Measurements from ENCODE around the gene PRR12.
A peak's percentile ranks its signal among the peaks of the same experiment; 100 is the strongest.

The PRR12 gene

DNA sequence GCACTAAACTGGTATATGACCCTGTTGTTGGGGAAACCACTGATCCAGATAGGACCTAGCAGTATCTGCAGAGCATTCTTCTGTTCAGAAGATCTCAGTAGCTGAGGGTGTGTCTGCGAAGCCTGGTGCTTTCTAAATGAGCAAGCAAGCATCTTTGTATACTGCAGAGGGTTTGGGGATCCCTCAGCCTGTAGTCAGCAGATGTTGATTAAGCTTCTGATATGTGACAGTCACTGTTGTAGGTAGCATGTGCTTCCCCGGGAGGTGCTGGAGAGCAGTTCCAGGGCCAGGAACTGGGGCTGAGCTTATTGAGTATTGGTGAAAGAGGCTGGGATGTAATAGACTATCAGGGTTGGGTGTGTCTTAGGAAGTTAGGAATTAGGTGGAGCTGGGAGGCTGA is 52.5 kb downstream of the PRR12 start:
- TF ChIP-seq, protein P1, sequence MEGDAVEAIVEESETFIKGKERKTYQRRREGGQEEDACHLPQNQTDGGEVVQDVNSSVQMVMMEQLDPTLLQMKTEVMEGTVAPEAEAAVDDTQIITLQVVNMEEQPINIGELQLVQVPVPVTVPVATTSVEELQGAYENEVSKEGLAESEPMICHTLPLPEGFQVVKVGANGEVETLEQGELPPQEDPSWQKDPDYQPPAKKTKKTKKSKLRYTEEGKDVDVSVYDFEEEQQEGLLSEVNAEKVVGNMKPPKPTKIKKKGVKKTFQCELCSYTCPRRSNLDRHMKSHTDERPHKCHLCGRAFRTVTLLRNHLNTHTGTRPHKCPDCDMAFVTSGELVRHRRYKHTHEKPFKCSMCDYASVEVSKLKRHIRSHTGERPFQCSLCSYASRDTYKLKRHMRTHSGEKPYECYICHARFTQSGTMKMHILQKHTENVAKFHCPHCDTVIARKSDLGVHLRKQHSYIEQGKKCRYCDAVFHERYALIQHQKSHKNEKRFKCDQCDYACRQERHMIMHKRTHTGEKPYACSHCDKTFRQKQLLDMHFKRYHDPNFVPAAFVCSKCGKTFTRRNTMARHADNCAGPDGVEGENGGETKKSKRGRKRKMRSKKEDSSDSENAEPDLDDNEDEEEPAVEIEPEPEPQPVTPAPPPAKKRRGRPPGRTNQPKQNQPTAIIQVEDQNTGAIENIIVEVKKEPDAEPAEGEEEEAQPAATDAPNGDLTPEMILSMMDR (IDR thresholded peaks at IDR 0.05; ENCODE audit: low read depth, low read length, missing control alignments): no peak
- no peak for DNase-seq (ENCODE audit: low read depth)
- peak overlapping the region; percentile 100 for H3K4me3 ChIP-seq (ENCODE audit: low read depth, low read length)
- in situ Hi-C loops (cut with HindIII; ENCODE audit: low sequenced_read_pairs): loop anchor here (10.0 kb wide), 1 partner anchor 129 kb away; the partner anchor contains the start of gene FCGRT

DNA sequence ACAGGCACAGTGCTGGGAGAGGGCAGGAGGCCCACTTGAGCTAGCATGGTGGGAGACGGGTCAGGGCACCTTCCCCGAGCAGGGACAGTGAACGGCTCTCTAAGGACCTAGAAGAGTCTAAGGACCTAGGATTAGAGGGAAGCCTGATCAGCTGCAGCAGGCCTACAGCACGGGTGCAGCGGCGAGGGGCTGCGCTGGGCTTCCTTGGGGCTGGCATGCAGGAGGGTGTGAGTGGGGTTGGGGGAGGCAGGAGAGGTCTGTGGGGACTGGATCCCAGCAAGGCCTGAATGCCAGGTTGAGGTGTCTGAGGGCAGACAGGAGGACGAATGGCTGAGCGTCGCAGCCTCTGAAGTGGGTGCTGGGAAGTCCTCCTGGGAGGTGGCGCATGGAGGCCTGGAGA is 54.6 kb downstream of the PRR12 start:
- no peak for DNase-seq (ENCODE audit: low read depth)
- H3K4me3 ChIP-seq (ENCODE audit: low read depth, low read length): no peak overlapping the region
- TF ChIP-seq, protein P1 (IDR thresholded peaks at IDR 0.05; ENCODE audit: low read depth, low read length, missing control alignments): no peak
- in situ Hi-C loops (cut with HindIII; ENCODE audit: low sequenced_read_pairs): loop anchor here (10.0 kb wide), 1 partner anchor 131 kb away; the partner anchor contains the start of gene FCGRT

DNA sequence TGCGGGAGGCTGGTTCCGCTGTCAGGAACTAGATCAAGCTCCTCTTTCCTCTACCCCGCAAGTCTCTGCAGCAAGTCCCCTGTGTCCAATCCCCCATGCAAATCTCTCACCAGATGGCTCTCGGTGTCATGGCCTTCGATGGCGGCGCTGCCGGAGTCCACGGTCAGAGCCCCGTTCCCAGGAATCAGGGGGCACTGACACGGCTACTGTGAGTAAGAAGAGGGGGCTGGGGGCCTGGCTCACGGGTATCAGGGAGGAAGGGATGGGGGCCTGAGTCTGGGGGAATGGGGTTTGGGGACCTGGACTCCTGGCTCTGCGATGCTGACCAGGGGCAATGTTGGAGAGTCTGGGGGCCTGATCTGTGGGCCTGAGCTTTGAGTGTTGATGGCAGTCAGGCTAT is 55.0 kb downstream of the PRR12 start:
- in situ Hi-C loops (cut with HindIII; ENCODE audit: low sequenced_read_pairs): loop anchor here (10.0 kb wide), 1 partner anchor 131 kb away; the partner anchor contains the start of gene FCGRT
- TF ChIP-seq, protein P1 (IDR thresholded peaks at IDR 0.05; ENCODE audit: low read depth, low read length, missing control alignments): no peak
- H3K4me3 ChIP-seq (ENCODE audit: low read depth, low read length): no peak overlapping the region
- no peak for DNase-seq (ENCODE audit: low read depth)

DNA sequence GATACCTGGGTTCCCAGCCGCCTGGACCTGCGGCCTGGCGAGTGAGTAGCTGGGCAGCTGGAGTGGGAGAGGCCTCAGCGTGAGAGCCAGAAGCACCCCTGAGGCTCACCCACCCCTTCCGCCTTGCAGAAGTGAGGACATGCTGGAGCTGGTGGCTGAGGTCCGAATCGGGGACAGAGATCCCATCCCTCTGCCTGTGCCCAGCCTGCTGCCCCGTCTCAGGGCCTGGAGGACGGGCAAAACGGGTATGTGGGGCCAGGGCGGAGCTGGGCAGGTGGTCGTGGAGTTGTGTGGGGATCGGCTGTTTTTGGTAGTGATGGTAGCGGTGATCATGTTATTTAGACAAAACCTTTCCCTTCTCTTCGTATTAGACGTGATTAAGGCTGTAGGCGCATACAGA is 55.6 kb downstream of the PRR12 start:
- DNase-seq (ENCODE audit: low read depth): no peak
- in situ Hi-C loops (cut with HindIII; ENCODE audit: low sequenced_read_pairs): loop anchor here (10.0 kb wide), 1 partner anchor 132 kb away; the partner anchor contains the start of gene FCGRT
- TF ChIP-seq, protein P1 (IDR thresholded peaks at IDR 0.05; ENCODE audit: low read depth, low read length, missing control alignments): no peak
- H3K4me3 ChIP-seq (ENCODE audit: low read depth, low read length): no peak overlapping the region

DNA sequence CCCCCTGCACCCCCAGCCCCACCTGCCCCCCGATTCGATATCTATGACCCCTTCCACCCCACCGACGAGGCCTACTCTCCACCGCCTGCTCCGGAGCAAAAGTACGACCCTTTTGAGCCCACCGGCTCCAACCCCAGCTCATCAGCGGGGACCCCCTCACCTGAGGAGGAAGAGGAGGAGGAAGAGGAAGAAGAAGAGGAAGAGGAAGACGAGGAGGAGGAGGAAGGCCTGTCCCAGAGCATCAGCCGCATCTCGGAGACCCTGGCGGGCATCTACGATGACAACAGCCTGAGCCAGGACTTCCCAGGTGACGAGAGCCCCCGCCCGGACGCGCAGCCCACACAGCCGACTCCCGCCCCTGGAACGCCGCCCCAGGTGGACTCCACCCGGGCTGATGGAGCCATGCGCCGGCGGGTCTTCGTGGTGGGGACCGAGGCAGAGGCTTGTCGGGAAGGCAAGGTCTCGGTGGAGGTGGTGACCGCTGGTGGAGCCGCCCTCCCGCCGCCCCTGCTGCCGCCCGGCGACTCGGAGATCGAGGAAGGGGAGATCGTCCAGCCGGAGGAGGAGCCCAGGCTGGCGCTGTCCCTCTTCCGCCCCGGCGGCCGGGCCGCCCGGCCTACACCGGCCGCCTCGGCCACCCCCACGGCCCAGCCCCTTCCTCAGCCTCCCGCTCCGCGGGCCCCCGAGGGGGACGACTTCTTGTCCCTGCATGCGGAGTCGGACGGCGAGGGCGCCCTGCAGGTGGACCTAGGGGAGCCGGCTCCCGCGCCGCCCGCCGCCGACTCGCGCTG is 60.2 kb downstream of the PRR12 start:
- TF ChIP-seq, protein P1 (IDR thresholded peaks at IDR 0.05; ENCODE audit: low read depth, low read length, missing control alignments): no peak
- H3K4me3 ChIP-seq (ENCODE audit: low read depth, low read length): no peak overlapping the region
- in situ Hi-C loops (cut with HindIII; ENCODE audit: low sequenced_read_pairs): no loop called here
- DNase-seq (ENCODE audit: low read depth): no peak

DNA sequence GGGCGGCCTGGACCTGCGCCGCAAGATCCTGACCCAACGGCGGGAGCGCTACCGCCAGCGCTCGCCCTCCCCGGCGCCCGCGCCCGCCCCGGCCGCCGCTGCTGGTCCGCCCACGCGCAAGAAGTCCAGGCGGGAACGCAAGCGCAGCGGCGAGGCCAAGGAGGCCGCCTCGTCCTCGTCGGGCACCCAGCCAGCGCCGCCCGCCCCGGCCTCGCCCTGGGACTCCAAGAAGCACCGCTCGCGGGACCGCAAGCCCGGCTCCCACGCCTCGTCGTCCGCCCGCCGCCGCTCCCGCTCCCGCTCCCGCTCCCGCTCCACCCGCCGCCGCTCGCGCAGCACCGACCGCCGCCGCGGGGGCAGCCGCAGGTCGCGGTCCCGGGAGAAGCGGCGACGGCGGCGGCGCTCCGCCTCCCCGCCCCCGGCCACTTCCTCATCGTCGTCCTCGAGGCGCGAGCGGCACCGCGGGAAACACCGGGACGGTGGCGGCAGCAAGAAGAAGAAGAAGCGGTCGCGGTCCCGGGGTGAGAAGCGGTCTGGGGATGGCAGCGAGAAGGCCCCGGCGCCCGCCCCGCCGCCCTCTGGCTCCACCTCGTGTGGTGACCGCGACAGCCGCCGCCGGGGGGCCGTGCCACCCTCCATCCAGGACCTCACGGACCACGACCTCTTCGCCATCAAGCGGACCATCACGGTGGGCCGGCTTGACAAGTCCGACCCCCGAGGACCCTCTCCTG is 61.0 kb downstream of the PRR12 start:
- TF ChIP-seq, protein P1 (IDR thresholded peaks at IDR 0.05; ENCODE audit: low read depth, low read length, missing control alignments): no peak
- DNase-seq (ENCODE audit: low read depth): no peak
- in situ Hi-C loops (cut with HindIII; ENCODE audit: low sequenced_read_pairs): no loop called here
- H3K4me3 ChIP-seq (ENCODE audit: low read depth, low read length): no peak overlapping the region

Data from astrocyte of the cerebellum (primary cell).